ENCODE measurements around the gene CNN1. TPM values are rescaled to one million over a fixed set of nuclear protein-coding genes. Genes with fewer than 3 reads are reported as not detected.

CNN1 gene
- total RNA-seq, 1 donor from 2014 or later = not detected

- Mint-ChIP-seq H3K9me3 (no peaks in the 10 kb centered on the region), H3K4me1 (peaks cover 18% of the 10 kb centered on the region), H3K36me3 (ENCODE audit: low read depth) (peaks cover 23% of the 10 kb centered on the region), H3K27ac (no peak overlapping the region), H3K27me3 (no peaks in the 10 kb centered on the region), H3K4me3 (no peak overlapping the region)
- DNase-seq (no peak), ATAC-seq (ENCODE audit: low read depth) (no peak)
- no peak for TF ChIP-seq CTCF (IDR thresholded peaks at IDR 0.05)
- CTCF ChIA-PET = no interaction called here
- POLR2A ChIA-PET = interaction anchor here (2.1 kb wide), 1 partner anchor 52 kb away, joined by 7 read pairs; the partner anchor contains the start of gene ELOF1
- intact Hi-C loops (cut with micrococcal nuclease) = no loop called here
These were observed 31.1 kb upstream of the CNN1 start for GRCh38 chr19:11507370-11508078.

GRCh38 chr19:11510444-11510843 lies 28.2 kb upstream of the CNN1 start:
- H3K27me3 Mint-ChIP-seq = no peaks in the 10 kb centered on the region
- ChIA-PET CTCF (no interaction called here), POLR2A (interaction anchor here (0.6 kb wide), 1 partner anchor 45 kb away, joined by 5 read pairs; no protein-coding TSS in a partner anchor)
- H3K4me3 Mint-ChIP-seq = no peak overlapping the region
- no peak overlapping the region for H3K27ac Mint-ChIP-seq
- intact Hi-C loops (cut with micrococcal nuclease) = no loop called here
- DNase-seq (no peak), ATAC-seq (ENCODE audit: low read depth) (no peak)
- no peaks in the 10 kb centered on the region for H3K9me3 Mint-ChIP-seq
- H3K4me1 Mint-ChIP-seq = peaks cover 11% of the 10 kb centered on the region
- H3K36me3 Mint-ChIP-seq (ENCODE audit: low read depth) = peaks cover 40% of the 10 kb centered on the region
- TF ChIP-seq CTCF (IDR thresholded peaks at IDR 0.05) = no peak

GRCh38 chr19:11513946-11514345 lies 24.7 kb upstream of the CNN1 start:
- Mint-ChIP-seq H3K27me3 (no peaks in the 10 kb centered on the region), H3K9me3 (no peaks in the 10 kb centered on the region), H3K4me1 (no peaks in the 10 kb centered on the region), H3K27ac (no peak overlapping the region), H3K4me3 (no peak overlapping the region), H3K36me3 (ENCODE audit: low read depth) (peaks cover 58% of the 10 kb centered on the region)
- CTCF ChIA-PET = no interaction called here
- ATAC-seq (ENCODE audit: low read depth) (no peak), DNase-seq (no peak)
- TF ChIP-seq CTCF (IDR thresholded peaks at IDR 0.05) = no peak
- POLR2A ChIA-PET = no interaction called here
- intact Hi-C loops (cut with micrococcal nuclease) = no loop called here

- no peak for TF ChIP-seq CTCF (IDR thresholded peaks at IDR 0.05)
- intact Hi-C loops (cut with micrococcal nuclease) = no loop called here
- DNase-seq (no peak), ATAC-seq (ENCODE audit: low read depth) (no peak)
- CTCF ChIA-PET = no interaction called here
- POLR2A ChIA-PET = interaction anchor here (0.6 kb wide), 1 partner anchor 1189 kb away, joined by 3 read pairs; no protein-coding TSS in a partner anchor
- peaks cover 57% of the 10 kb centered on the region for H3K36me3 Mint-ChIP-seq (ENCODE audit: low read depth)
- no peak overlapping the region for H3K27ac Mint-ChIP-seq
- H3K4me1 Mint-ChIP-seq = no peaks in the 10 kb centered on the region
- no peak overlapping the region for H3K4me3 Mint-ChIP-seq
- no peaks in the 10 kb centered on the region for H3K9me3 Mint-ChIP-seq
- H3K27me3 Mint-ChIP-seq = no peaks in the 10 kb centered on the region
These were observed 19.5 kb upstream of the CNN1 start for GRCh38 chr19:11519138-11519537.

GRCh38 chr19:11528551-11529341 lies 9.9 kb upstream of the CNN1 start, which contains the start of gene ECSIT:
ECSIT (minus strand) TSS chr19:11529134; CDS start chr19:11519170, 9,964 bp downstream.
- H3K27ac Mint-ChIP-seq = peak within 1 kb of the TSS; percentile 89
- POLR2A ChIA-PET = interaction anchor here (0.6 to 2.3 kb wide), 13 partner anchors 19 to 154 kb away, joined by 3 to 20 read pairs (median 3); partner anchors contain the start of genes ELOF1, SWSAP1 and ZNF653

More at GRCh38 chr19:11528551-11529341, 9.9 kb upstream of the CNN1 start, which contains the start of gene ECSIT:
- peak; percentile 81 for DNase-seq
- no peak for TF ChIP-seq CTCF (IDR thresholded peaks at IDR 0.05)
- intact Hi-C loops (cut with micrococcal nuclease) = loop anchor here (1.0 to 2.0 kb wide), 4 partner anchors 23 to 93 kb away; partner anchors contain the start of genes ODAD3, PRKCSH, ZNF627 and ZNF653
- Mint-ChIP-seq H3K27me3 (no peaks in the 10 kb centered on the region), H3K4me3 (peak within 1 kb of the TSS; percentile 93), H3K36me3 (ENCODE audit: low read depth) (peaks cover 12% of the 10 kb centered on the region), H3K4me1 (peaks cover 13% of the 10 kb centered on the region), H3K9me3 (no peaks in the 10 kb centered on the region)
- CTCF ChIA-PET = interaction anchor here (1.3 kb wide), 1 partner anchor 153 kb away, joined by 4 read pairs; no protein-coding TSS in a partner anchor
- ATAC-seq (ENCODE audit: low read depth) = peak; percentile 99
